Prostate gland (tissue), 2 donors: ENCODE measurements around the gene THNSL1. TPM values are rescaled to one million over a fixed set of nuclear protein-coding genes. Genes with fewer than 3 reads are reported as not detected.

Experiments
- DNase-seq: peaks from one replicate; pipeline ENCODE4 v3.0.0-alpha.2; 2019; ENCODE audit warnings: low spot score
- H3K27ac ChIP-seq, 2 donors: fragments of 200-600 bp; sonication (generic); 2 replicates each; pipeline ENCODE4 v1.5.1; 2017 to 2019
- H3K27me3 ChIP-seq: fragments of 200-600 bp; sonication (generic); replicated peaks from 2 replicates; pipeline ENCODE4 v1.5.1; 2019; ENCODE audit not compliant: insufficient read depth
- H3K36me3 ChIP-seq, 2 donors: fragments of 200-600 bp; sonication (generic); 1 replicate in 1 of 2; 2 replicates in 1 of 2; pipeline versions ENCODE4 v1.5.1 to v1.8.1; 2017 to 2019
- H3K4me1 ChIP-seq: fragments of 200-600 bp; sonication (generic); replicated peaks from 2 replicates; pipeline ENCODE4 v1.5.1; 2019
- H3K4me3 ChIP-seq, 2 donors: fragments of 200-600 bp; sonication (generic); 2 replicates each; pipeline ENCODE4 v1.5.1; 2017 to 2019
- H3K9me3 ChIP-seq: fragments of 200-600 bp; sonication (generic); 2 replicates; pipeline ENCODE4 v1.5.1; 2017
- POLR2A ChIP-seq: fragments of 450-650 bp; IDR thresholded peaks from one replicate; pipeline ENCODE4 v1.6.1; 2016; ENCODE audit warnings: antibody characterized with exemption, mild to moderate bottlenecking
- POLR2AphosphoS5 ChIP-seq: sonication (generic); formaldehyde crosslinking; IDR thresholded peaks from one replicate; pipeline ENCODE4 v1.6.1; 2017; ENCODE audit warnings: antibody characterized with exemption
- WGBS: methylation state at CpG from one replicate; pipeline ENCODE4 v1.1.5; 2018; 5-methylcytosine and 5-hydroxymethylcytosine counted together
- intact Hi-C: fragments of 100-400 bp; cut with DNase I; formaldehyde crosslinking; loops from one replicate; pipeline ENCODE4 v1.14.2; 2022
- total RNA-seq, 2 donors: library from RNA; depleted of rRNA; stranded (reverse); fragments of >200 nt; gene quantifications; one replicate each; pipeline ENCODE4 v1.1.0, GENCODE V29; 2016
- TF ChIP-seq, protein P1 (sequence below), 4 experiments: fragments of 200-600 bp in 2 of 4; fragments of 450-650 bp in 2 of 4; sonication (generic) in 2 of 4; IDR thresholded peaks; 1 replicate in 3 of 4; 2 replicates in 1 of 4; pipeline ENCODE4 v1.5.1; 2016 to 2019; ENCODE audit warnings: antibody characterized with exemption in 4 of 4, mild to moderate bottlenecking in 2 of 4, moderate library complexity in 2 of 4

THNSL1 gene
- total RNA-seq, 2 donors from 2014 or later, result 2.4 to 4.3 TPM

DNA sequence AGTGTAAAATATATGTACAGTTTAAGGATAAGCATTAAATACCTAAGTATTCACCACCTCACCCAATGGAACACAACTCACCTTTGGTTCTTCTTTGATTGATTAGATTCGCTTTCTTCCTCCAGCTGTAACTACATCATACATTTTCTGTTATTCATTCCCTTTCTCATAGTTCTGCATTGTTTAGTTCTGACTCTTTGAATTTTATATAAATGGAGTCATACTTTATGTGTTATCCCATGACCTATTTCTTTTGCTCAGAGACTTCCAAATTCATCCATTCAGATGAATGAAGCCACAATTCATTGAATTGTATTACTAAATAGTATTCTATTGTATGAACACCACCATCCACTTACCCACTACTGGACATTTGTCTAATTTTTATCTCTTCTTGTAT is 12.3 kb downstream of the THNSL1 start:
- H3K4me3 ChIP-seq, result no peak overlapping the region
- H3K4me1 ChIP-seq, result no peaks in the 10 kb centered on the region
- no peaks in the 10 kb centered on the region for H3K9me3 ChIP-seq
- H3K27ac ChIP-seq, result no peak overlapping the region
- TF ChIP-seq POLR2A, result no peak
- TF ChIP-seq, protein P1, sequence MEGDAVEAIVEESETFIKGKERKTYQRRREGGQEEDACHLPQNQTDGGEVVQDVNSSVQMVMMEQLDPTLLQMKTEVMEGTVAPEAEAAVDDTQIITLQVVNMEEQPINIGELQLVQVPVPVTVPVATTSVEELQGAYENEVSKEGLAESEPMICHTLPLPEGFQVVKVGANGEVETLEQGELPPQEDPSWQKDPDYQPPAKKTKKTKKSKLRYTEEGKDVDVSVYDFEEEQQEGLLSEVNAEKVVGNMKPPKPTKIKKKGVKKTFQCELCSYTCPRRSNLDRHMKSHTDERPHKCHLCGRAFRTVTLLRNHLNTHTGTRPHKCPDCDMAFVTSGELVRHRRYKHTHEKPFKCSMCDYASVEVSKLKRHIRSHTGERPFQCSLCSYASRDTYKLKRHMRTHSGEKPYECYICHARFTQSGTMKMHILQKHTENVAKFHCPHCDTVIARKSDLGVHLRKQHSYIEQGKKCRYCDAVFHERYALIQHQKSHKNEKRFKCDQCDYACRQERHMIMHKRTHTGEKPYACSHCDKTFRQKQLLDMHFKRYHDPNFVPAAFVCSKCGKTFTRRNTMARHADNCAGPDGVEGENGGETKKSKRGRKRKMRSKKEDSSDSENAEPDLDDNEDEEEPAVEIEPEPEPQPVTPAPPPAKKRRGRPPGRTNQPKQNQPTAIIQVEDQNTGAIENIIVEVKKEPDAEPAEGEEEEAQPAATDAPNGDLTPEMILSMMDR (IDR thresholded peaks at IDR 0.05), result no peak
- no peak for TF ChIP-seq POLR2AphosphoS5
- 94% methylated on average over 1 of the region's 1 CpG for WGBS
- DNase-seq, result no peak
- intact Hi-C loops, result no loop called here
- no peaks in the 10 kb centered on the region for H3K27me3 ChIP-seq
- H3K36me3 ChIP-seq, result no peaks in the 10 kb centered on the region

DNA sequence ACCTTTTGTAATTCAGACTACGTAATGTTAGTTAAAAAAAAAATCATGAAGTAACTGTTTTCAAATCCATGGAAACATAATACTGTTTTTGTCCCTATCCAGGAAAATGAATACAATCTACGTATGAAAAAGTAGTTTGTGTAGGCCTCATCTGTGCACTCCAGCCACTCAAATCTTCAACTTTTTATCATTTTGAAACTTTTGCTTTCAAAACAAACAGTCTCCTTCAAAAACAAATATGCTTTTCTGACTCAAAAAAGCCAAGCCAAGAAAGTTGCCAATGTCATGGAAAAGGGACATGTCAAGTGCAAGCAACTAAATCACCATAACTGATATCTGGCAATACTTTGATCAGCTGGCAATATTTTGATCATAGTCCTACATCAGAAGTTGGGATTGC is 13.1 kb downstream of the THNSL1 start:
- Histone ChIP-seq H3K27ac (no peak overlapping the region), H3K4me1 (no peaks in the 10 kb centered on the region), H3K36me3 (no peaks in the 10 kb centered on the region), H3K9me3 (no peaks in the 10 kb centered on the region), H3K27me3 (no peaks in the 10 kb centered on the region), H3K4me3 (no peak overlapping the region)
- intact Hi-C loops, result no loop called here
- DNase-seq, result no peak
- WGBS, result 94% methylated on average over 2 of the region's 2 CpGs
- TF ChIP-seq POLR2AphosphoS5, result no peak
- TF ChIP-seq POLR2A, result no peak
- TF ChIP-seq, protein P1 (IDR thresholded peaks at IDR 0.05), result no peak

DNA sequence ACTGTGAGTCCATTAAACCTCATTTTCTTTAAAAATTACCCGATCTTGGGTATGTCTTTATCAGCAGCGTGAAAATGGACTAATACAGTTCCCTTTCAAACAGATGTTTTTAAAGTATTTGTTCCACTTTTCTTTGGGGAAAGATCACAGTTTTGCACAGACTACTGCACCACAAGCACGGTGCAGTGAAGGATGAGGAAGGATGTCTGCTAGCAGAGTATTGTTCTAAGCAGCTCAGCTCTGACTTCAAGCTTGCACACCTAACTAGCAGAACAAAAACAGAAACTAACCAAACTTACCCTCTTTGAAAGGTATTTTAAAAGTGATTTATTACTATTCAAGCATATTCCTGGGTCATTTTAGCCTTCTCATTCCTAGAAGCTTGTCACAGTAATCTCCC is 20.0 kb downstream of the THNSL1 start:
- no peaks in the 10 kb centered on the region for H3K4me1 ChIP-seq
- DNase-seq, result no peak
- H3K27ac ChIP-seq, result no peak overlapping the region
- H3K4me3 ChIP-seq, result no peak overlapping the region
- TF ChIP-seq POLR2A (no peak), POLR2AphosphoS5 (no peak)
- TF ChIP-seq, protein P1 (IDR thresholded peaks at IDR 0.05), result no peak
- no peaks in the 10 kb centered on the region for H3K27me3 ChIP-seq
- no peaks in the 10 kb centered on the region for H3K9me3 ChIP-seq
- 49% methylated on average over 3 of the region's 3 CpGs for WGBS
- H3K36me3 ChIP-seq, result no peaks in the 10 kb centered on the region
- intact Hi-C loops, result no loop called here

DNA sequence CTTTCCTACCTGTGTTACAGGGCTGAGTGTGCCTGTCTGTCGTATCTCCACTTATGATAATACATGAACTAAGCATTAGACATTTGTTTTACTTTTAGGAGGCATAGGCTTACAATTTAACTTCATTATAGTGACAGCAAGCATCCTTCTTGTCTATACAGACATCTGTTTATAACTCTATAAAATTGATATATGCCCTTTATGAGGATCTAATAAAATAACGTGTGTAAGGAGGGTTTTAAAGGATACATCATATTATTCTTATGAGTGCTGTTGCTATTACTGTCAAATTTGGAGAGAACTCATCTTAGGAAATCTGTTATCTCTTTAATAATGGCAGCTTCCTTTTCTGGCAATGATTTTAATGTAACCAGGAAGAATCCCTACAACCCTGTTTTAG is 21.9 kb downstream of the THNSL1 start:
- H3K4me3 ChIP-seq, result no peak overlapping the region
- TF ChIP-seq, protein P1 (IDR thresholded peaks at IDR 0.05), result no peak
- no peak for TF ChIP-seq POLR2AphosphoS5
- no peak for TF ChIP-seq POLR2A
- no peaks in the 10 kb centered on the region for H3K9me3 ChIP-seq
- H3K27me3 ChIP-seq, result no peaks in the 10 kb centered on the region
- no peak for DNase-seq
- no peak overlapping the region for H3K27ac ChIP-seq
- no peaks in the 10 kb centered on the region for H3K4me1 ChIP-seq
- 29% methylated on average over 2 of the region's 2 CpGs for WGBS
- H3K36me3 ChIP-seq, result no peaks in the 10 kb centered on the region
- intact Hi-C loops, result no loop called here

DNA sequence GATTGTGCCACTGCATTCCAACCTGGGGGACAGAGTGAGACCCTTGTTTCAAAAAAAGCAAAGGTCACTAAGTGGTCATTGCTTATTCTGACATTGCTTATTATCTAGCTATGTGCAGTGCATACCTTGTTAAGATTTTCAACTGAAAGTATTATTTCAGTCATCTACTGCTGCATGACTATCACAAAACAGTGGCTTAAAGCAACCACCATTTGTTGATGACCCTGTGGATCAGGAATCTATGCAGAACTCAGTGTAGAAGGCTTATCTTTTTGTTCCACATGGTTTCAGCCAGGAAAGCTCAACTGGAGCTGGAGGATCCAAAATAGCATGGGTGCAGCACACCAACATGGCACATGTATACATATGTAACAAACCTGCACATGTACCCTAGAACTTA is 23.1 kb downstream of the THNSL1 start:
- H3K9me3 ChIP-seq, result no peaks in the 10 kb centered on the region
- no peak for TF ChIP-seq POLR2A
- TF ChIP-seq, protein P1 (IDR thresholded peaks at IDR 0.05), result no peak
- TF ChIP-seq POLR2AphosphoS5, result no peak
- DNase-seq, result no peak
- H3K4me3 ChIP-seq, result no peak overlapping the region
- H3K27ac ChIP-seq, result no peak overlapping the region
- H3K4me1 ChIP-seq, result no peaks in the 10 kb centered on the region
- intact Hi-C loops, result no loop called here
- H3K36me3 ChIP-seq, result no peaks in the 10 kb centered on the region
- no peaks in the 10 kb centered on the region for H3K27me3 ChIP-seq
